AG09309 (cell line): Measurements from ENCODE around the gene ACER2.

Source experiments
- DNase-seq: peaks from one replicate; pipeline ENCODE4 v3.0.0-alpha.2; 2010; ENCODE audit warnings: low read depth
- H3K4me3 ChIP-seq: 2 replicates; pipeline ENCODE4 v1.5.1; 2011; ENCODE audit warnings: mild to moderate bottlenecking, low read depth, low read length, moderate library complexity; ENCODE audit not compliant: control insufficient read depth
- CTCF ChIP-seq: IDR thresholded peaks from 2 replicates; pipeline ENCODE4 v1.5.1; 2011; ENCODE audit warnings: mild to moderate bottlenecking, low read depth, low read length, inconsistent platforms; ENCODE audit not compliant: insufficient read depth, control insufficient read depth; ENCODE audit errors: missing control alignments

Gene ACER2

GRCh38 chr9:19469271-19469670 is 60.5 kb downstream of the ACER2 start:
- H3K4me3 ChIP-seq: no peak overlapping the region
- TF ChIP-seq CTCF: no peak
- no peak for DNase-seq

DNA sequence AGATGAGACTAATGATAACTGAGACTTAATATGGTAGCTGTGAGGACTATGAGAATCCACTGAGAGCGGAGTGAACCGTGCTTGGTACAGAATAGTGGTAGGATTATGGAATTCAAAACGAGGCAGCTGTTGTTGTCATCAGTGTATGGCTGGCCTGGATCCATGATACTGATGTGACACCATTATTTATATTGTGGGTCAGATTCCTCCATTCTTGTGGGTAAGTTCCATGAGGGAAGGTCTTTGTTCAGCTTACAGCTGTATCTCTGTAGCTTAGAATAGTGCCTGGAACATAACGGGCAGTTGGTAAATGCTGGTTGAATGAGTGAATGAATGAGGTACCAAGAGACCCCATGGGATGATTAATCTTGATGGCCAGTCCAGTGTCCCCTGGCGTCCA is 61.8 kb downstream of the ACER2 start:
- no peak for DNase-seq
- no peak for TF ChIP-seq CTCF
- H3K4me3 ChIP-seq: no peak overlapping the region

GRCh38 chr9:19470981-19471650 is 62.3 kb downstream of the ACER2 start:
- TF ChIP-seq CTCF: no peak
- no peak overlapping the region for H3K4me3 ChIP-seq
- no peak for DNase-seq

DNA sequence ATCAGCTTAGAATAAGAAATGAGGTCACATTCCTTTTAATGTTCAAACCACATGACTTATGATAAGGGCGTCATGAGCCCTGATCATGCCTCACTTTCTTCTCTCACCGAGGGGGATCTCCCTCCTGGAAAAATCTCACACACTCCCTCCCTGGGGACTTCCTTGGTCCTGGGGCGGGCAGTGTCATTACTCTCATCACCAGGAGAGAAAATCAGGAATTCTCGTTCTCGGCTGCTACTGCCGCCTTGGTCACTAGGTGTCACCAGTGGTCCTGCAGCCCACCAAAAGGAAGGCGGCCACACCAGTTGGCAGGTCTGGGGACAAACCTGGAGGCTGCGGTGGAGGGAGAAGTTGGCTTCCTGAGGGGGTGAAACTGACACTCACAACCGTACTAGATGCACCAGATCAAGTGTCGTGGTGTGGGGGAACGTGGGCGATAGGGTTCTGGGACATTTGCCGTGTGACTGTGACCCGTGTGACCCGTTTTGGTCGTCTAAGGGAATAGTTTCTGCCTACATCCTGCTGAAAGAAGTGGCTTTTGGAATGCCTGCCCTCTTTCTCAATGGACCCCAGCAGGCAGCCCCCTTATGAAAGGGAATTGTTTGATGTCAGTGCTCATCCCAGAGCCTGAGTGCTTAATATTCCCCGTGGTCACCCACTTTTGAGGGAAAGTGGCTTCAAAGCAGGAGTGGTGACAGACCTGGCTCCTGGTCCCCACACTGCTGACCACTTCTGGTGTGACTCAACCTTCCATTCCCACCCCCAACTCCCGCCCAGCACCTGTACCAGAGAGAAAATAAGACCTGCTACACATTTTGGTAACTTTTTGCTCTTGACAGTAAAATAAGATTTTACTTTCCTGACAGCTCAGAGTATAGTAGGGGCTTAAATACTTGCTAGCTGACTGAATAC is 63.2 kb downstream of the ACER2 start:
- no peak for DNase-seq
- TF ChIP-seq CTCF: peak; percentile 90
- H3K4me3 ChIP-seq: no peak overlapping the region

- no peak for DNase-seq
- TF ChIP-seq CTCF: no peak
- no peak overlapping the region for H3K4me3 ChIP-seq
These were observed 64.8 kb downstream of the ACER2 start for GRCh38 chr9:19473605-19474004.

DNA sequence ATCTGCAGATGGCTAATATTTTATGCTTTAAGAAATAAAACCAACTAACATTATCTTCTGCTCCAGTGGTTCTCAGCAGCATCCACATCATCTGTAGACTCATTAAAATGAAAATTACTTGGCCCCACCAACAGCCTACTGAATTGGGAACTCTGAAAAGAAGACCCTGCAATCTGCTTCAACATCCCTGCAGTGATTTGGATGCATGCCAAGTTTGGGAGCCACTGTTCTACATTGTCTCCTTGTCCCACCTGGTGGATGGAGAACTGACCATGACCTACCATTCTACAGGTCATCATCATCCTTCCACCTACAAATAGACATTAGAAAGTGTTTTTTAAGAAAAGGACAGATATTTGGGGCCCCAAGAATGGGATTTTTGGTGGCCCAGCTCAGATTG is 71.1 kb downstream of the ACER2 start:
- no peak overlapping the region for H3K4me3 ChIP-seq
- no peak for DNase-seq
- TF ChIP-seq CTCF: no peak
